ENCODE measurements around the gene DACT1.

The DACT1 gene

GRCh38 chr14:58636129-58636528 is 1.6 kb upstream of the DACT1 start:
- no peak for DNase-seq

- DNase-seq = peak; percentile 52 to 59
Measured at GRCh38 chr14:58637040-58637390, 747 bp upstream of the DACT1 start.

- DNase-seq = peak; percentile 57 to 65
Measured at GRCh38 chr14:58638231-58639197, 752 bp downstream of the DACT1 start.

- DNase-seq = no peak
Measured at GRCh38 chr14:58639198-58639565, 1.4 kb downstream of the DACT1 start.

- no peak for DNase-seq
Measured at GRCh38 chr14:58639842-58640484, 2.2 kb downstream of the DACT1 start.

GRCh38 chr14:58640959-58641358 is 3.2 kb downstream of the DACT1 start:
- DNase-seq = no peak

GRCh38 chr14:58641509-58641908 is 3.7 kb downstream of the DACT1 start:
- no peak for DNase-seq

- DNase-seq = no peak
Measured at GRCh38 chr14:58643366-58643765, 5.6 kb downstream of the DACT1 start.

GRCh38 chr14:58645641-58646040 is 7.9 kb downstream of the DACT1 start:
- DNase-seq = no peak

GRCh38 chr14:58646479-58646878 is 8.7 kb downstream of the DACT1 start:
- no peak for DNase-seq

GRCh38 chr14:58647777-58648176 is 10.0 kb downstream of the DACT1 start:
- DNase-seq = no peak

GRCh38 chr14:58650857-58651256 is 13.1 kb downstream of the DACT1 start:
- DNase-seq = no peak

- no peak for DNase-seq
Measured at GRCh38 chr14:58656671-58657411, 19.1 kb downstream of the DACT1 start.

GRCh38 chr14:58659061-58659460 is 21.3 kb downstream of the DACT1 start:
- no peak for DNase-seq

GRCh38 chr14:58659846-58660245 is 22.1 kb downstream of the DACT1 start:
- DNase-seq = no peak

GRCh38 chr14:58660407-58660806 is 22.6 kb downstream of the DACT1 start:
- no peak for DNase-seq

- DNase-seq = no peak
Measured at GRCh38 chr14:58662018-58662417, 24.3 kb downstream of the DACT1 start.

- no peak for DNase-seq
Measured at GRCh38 chr14:58662759-58663158, 25.0 kb downstream of the DACT1 start.

- DNase-seq = no peak
Measured at GRCh38 chr14:58663494-58664111, 25.8 kb downstream of the DACT1 start.

GRCh38 chr14:58665773-58666500 is 28.2 kb downstream of the DACT1 start:
- DNase-seq = no peak

- no peak for DNase-seq
Measured at GRCh38 chr14:58666737-58667136, 29.0 kb downstream of the DACT1 start.

- no peak for DNase-seq
Measured at GRCh38 chr14:58667900-58668299, 30.1 kb downstream of the DACT1 start.

Data from activated T-cell treated with anti-CD3 and anti-CD28 coated beads, Interleukin-2, amount 50 U/mL, for 48 hours (primary cell).